ENCODE data around the gene SV2B. TPM values are rescaled to one million over a fixed set of nuclear protein-coding genes. Genes with fewer than 3 reads are reported as not detected.

Gene SV2B
- total RNA-seq, 4 donors from 2014 or later: 0.27 to 10.3 (median 2.2) TPM

- H3K36me3 ChIP-seq: no peaks in the 10 kb centered on the region
- peaks cover 15% of the 10 kb centered on the region for H3K27me3 ChIP-seq
- H3K27ac ChIP-seq: no peak overlapping the region
- intact Hi-C loops (cut with DNase I; ENCODE audit: low total_unique reads): no loop called here
- in situ Hi-C loops (cut with MboI; ENCODE audit: low pct_ligation_motif_present in 1 of 4, low pct_unique_long_range_greater_than_20kb in 1 of 4, low sequenced_read_pairs in 3 of 4): no loop called here
- H3K9me3 ChIP-seq: no peaks in the 10 kb centered on the region
- 64 to 72% methylated on average over 5 of the region's 5 CpGs for WGBS, 2 donors (ENCODE audit: low coverage in 1 of 2)
- no peak overlapping the region for H3K4me3 ChIP-seq
- TF ChIP-seq EP300 (IDR thresholded peaks at IDR 0.05; ENCODE audit: low read depth): no peak
- no peak for TF ChIP-seq POLR2AphosphoS5 (IDR thresholded peaks at IDR 0.05)
- no peak for TF ChIP-seq CTCF (IDR thresholded peaks at IDR 0.05)
- TF ChIP-seq POLR2A (IDR thresholded peaks at IDR 0.05): no peak
- DNase-seq: no peak
- no peaks in the 10 kb centered on the region for H3K4me1 ChIP-seq
Observed at GRCh38 chr15:91237445-91237844, 137.4 kb downstream of the SV2B start.

- in situ Hi-C loops (cut with MboI; ENCODE audit: low pct_ligation_motif_present in 1 of 4, low pct_unique_long_range_greater_than_20kb in 1 of 4, low sequenced_read_pairs in 3 of 4): no loop called here
- H3K4me1 ChIP-seq: no peaks in the 10 kb centered on the region
Observed at GRCh38 chr15:91238644-91239425, 138.8 kb downstream of the SV2B start.

GRCh38 chr15:91243826-91244225 is 143.8 kb downstream of the SV2B start:
- 89% methylated on average over 2 of the region's 2 CpGs; no CpG with 5 or more reads in 1 of the 2 donors for WGBS, 2 donors (ENCODE audit: low coverage in 1 of 2)
- intact Hi-C loops (cut with DNase I; ENCODE audit: low total_unique reads): no loop called here

More at GRCh38 chr15:91238644-91239425, 138.8 kb downstream of the SV2B start:
- Histone ChIP-seq H3K27me3 (peaks cover 23% of the 10 kb centered on the region), H3K27ac (no peak overlapping the region), H3K9me3 (no peaks in the 10 kb centered on the region), H3K4me3 (no peak overlapping the region), H3K36me3 (no peaks in the 10 kb centered on the region)
- intact Hi-C loops (cut with DNase I; ENCODE audit: low total_unique reads): no loop called here
- TF ChIP-seq EP300 (IDR thresholded peaks at IDR 0.05; ENCODE audit: low read depth): no peak
- no peak for TF ChIP-seq POLR2A (IDR thresholded peaks at IDR 0.05)
- TF ChIP-seq POLR2AphosphoS5 (IDR thresholded peaks at IDR 0.05): no peak
- TF ChIP-seq CTCF (IDR thresholded peaks at IDR 0.05): no peak
- no peak for DNase-seq
- 60 to 75% methylated on average over 1 to 10 of the region's 10 CpGs for WGBS, 2 donors (ENCODE audit: low coverage in 1 of 2)

GRCh38 chr15:91244919-91245318 is 144.9 kb downstream of the SV2B start:
- H3K27me3 ChIP-seq: peaks cover 13% of the 10 kb centered on the region
- 65 to 80% methylated on average over 2 to 4 of the region's 4 CpGs for WGBS, 2 donors (ENCODE audit: low coverage in 1 of 2)
- in situ Hi-C loops (cut with MboI; ENCODE audit: low pct_ligation_motif_present in 1 of 4, low pct_unique_long_range_greater_than_20kb in 1 of 4, low sequenced_read_pairs in 3 of 4) (no loop called here), intact Hi-C loops (cut with DNase I; ENCODE audit: low total_unique reads) (no loop called here)
- no peak overlapping the region for H3K4me3 ChIP-seq
- no peaks in the 10 kb centered on the region for H3K4me1 ChIP-seq
- no peak overlapping the region for H3K27ac ChIP-seq
- no peaks in the 10 kb centered on the region for H3K36me3 ChIP-seq
- H3K9me3 ChIP-seq: no peaks in the 10 kb centered on the region
- DNase-seq: no peak
- TF ChIP-seq POLR2AphosphoS5 (IDR thresholded peaks at IDR 0.05) (no peak), EP300 (IDR thresholded peaks at IDR 0.05; ENCODE audit: low read depth) (no peak), CTCF (IDR thresholded peaks at IDR 0.05) (no peak), POLR2A (IDR thresholded peaks at IDR 0.05) (no peak)

More at GRCh38 chr15:91243826-91244225, 143.8 kb downstream of the SV2B start:
- Histone ChIP-seq H3K27me3 (peaks cover 13% of the 10 kb centered on the region), H3K36me3 (no peaks in the 10 kb centered on the region), H3K4me1 (no peaks in the 10 kb centered on the region), H3K4me3 (no peak overlapping the region), H3K9me3 (no peaks in the 10 kb centered on the region), H3K27ac (no peak overlapping the region)
- DNase-seq: no peak
- in situ Hi-C loops (cut with MboI; ENCODE audit: low pct_ligation_motif_present in 1 of 4, low pct_unique_long_range_greater_than_20kb in 1 of 4, low sequenced_read_pairs in 3 of 4): no loop called here
- TF ChIP-seq EP300 (IDR thresholded peaks at IDR 0.05; ENCODE audit: low read depth) (no peak), CTCF (IDR thresholded peaks at IDR 0.05) (no peak), POLR2AphosphoS5 (IDR thresholded peaks at IDR 0.05) (no peak), POLR2A (IDR thresholded peaks at IDR 0.05) (no peak)

Measured in transverse colon (tissue), 4 donors.